ENCODE results near the gene TPP1.

TPP1 gene

GRCh38 chr11:6598555-6598954 is 20.7 kb downstream of the TPP1 start:
- in situ Hi-C loops (cut with MboI; ENCODE audit: low sequenced_read_pairs, unreplicated experiment): no loop called here
- no peak for DNase-seq (ENCODE audit: low spot score)
- no peak for TF ChIP-seq CTCF (IDR thresholded peaks at IDR 0.05; ENCODE audit: borderline replicate concordance, control extremely low read depth, extremely low read depth, insufficient read depth, missing control alignments)

GRCh38 chr11:6596239-6596877 is 22.9 kb downstream of the TPP1 start:
- no peak for TF ChIP-seq CTCF (IDR thresholded peaks at IDR 0.05; ENCODE audit: borderline replicate concordance, control extremely low read depth, extremely low read depth, insufficient read depth, missing control alignments)
- DNase-seq (ENCODE audit: low spot score): no peak
- in situ Hi-C loops (cut with MboI; ENCODE audit: low sequenced_read_pairs, unreplicated experiment): no loop called here

GRCh38 chr11:6594142-6594768 is 25.0 kb downstream of the TPP1 start:
- no peak for TF ChIP-seq CTCF (IDR thresholded peaks at IDR 0.05; ENCODE audit: borderline replicate concordance, control extremely low read depth, extremely low read depth, insufficient read depth, missing control alignments)
- no peak for DNase-seq (ENCODE audit: low spot score)
- in situ Hi-C loops (cut with MboI; ENCODE audit: low sequenced_read_pairs, unreplicated experiment): no loop called here

GRCh38 chr11:6588018-6588417 is 31.2 kb downstream of the TPP1 start:
- no peak for TF ChIP-seq CTCF (IDR thresholded peaks at IDR 0.05; ENCODE audit: borderline replicate concordance, control extremely low read depth, extremely low read depth, insufficient read depth, missing control alignments)
- in situ Hi-C loops (cut with MboI; ENCODE audit: low sequenced_read_pairs, unreplicated experiment): no loop called here
- no peak for DNase-seq (ENCODE audit: low spot score)

- no peak for TF ChIP-seq CTCF (IDR thresholded peaks at IDR 0.05; ENCODE audit: borderline replicate concordance, control extremely low read depth, extremely low read depth, insufficient read depth, missing control alignments)
- DNase-seq (ENCODE audit: low spot score): no peak
- in situ Hi-C loops (cut with MboI; ENCODE audit: low sequenced_read_pairs, unreplicated experiment): no loop called here
Measured at GRCh38 chr11:6587360-6587953, 31.8 kb downstream of the TPP1 start.

GRCh38 chr11:6586434-6587359 is 32.5 kb downstream of the TPP1 start:
- TF ChIP-seq CTCF (IDR thresholded peaks at IDR 0.05; ENCODE audit: borderline replicate concordance, control extremely low read depth, extremely low read depth, insufficient read depth, missing control alignments): no peak
- no peak for DNase-seq (ENCODE audit: low spot score)
- in situ Hi-C loops (cut with MboI; ENCODE audit: low sequenced_read_pairs, unreplicated experiment): no loop called here

Measured in GM13976 (cell line).